ENCODE results near the gene UBA52. TPM values are rescaled to one million over a fixed set of nuclear protein-coding genes. Genes with fewer than 3 reads are reported as not detected.

The UBA52 gene
- total and polyA plus RNA-seq, 10 of the 15 experiments (the other 5 are each of a cell fraction or from before 2014, with no cell fraction given): 1,131 to 2,392 (median 1,645) TPM

DNA sequence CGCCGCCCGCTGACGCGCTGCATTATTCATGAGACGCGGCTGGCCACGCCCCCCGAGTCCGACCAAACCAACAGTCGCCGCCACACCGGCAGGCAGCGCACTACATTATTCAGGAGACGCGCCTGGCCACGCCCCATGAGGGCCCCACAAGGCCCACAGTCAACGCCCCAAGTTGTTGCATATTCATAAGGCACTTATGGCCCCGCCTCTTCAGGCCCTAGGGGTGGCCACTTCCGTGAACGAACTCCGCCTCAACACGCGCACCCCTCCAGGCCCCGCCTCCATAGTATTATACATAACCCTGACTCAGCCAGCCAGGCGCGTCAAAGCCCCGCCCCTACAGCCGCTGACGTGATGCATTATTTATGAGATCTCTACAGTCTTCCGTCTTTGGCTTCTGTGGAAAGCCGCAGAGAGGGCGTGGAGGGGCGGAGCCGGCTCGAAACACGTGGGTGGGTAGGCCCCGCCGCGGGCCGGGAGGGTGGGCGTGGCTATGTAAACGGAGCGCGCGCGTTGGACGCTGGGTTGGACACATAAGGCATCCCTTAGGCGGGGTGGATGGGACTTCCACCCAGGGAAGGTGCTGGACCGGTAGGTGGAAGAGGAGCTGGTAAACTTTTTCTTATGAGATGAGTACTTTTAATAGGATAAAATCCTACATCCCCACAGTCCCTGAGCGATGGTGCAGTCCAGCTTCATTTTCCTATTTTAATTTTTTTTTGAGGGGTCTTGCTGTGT, 49.4 kb upstream of the UBA52 start (continued):
- TF ChIP-seq IRF4 (IDR thresholded peaks at IDR 0.05; ENCODE audit: low read depth, low read length) (no peak), HCFC1 (IDR thresholded peaks at IDR 0.05; ENCODE audit: low read length) (no peak), EP300 (IDR thresholded peaks at IDR 0.05; ENCODE audit: borderline replicate concordance in 1 of 2, control insufficient read depth in 1 of 2, low read depth in 2 of 2, low read length in 2 of 2) (no peak; a peak in 1 of 4 replicates), SMAD1 (IDR thresholded peaks at IDR 0.05; ENCODE audit: low read depth, partially characterized antibody) (no peak), IKZF2 (IDR thresholded peaks at IDR 0.05) (no peak), HDAC2 (IDR thresholded peaks at IDR 0.05) (no peak), POLR2A (IDR thresholded peaks at IDR 0.05; ENCODE audit: low read depth, low read length) (peak; percentile 76), ZNF24 (IDR thresholded peaks at IDR 0.05) (no peak), WRNIP1 (IDR thresholded peaks at IDR 0.05; ENCODE audit: borderline replicate concordance, low read depth, low read length) (no peak), TCF7 (IDR thresholded peaks at IDR 0.05; ENCODE audit: borderline replicate concordance) (no peak), SREBF1 (IDR thresholded peaks at IDR 0.05; ENCODE audit: low read length) (peak; percentile 69), BCL11A (IDR thresholded peaks at IDR 0.05; ENCODE audit: low read depth, low read length) (no peak), ZNF274 (IDR thresholded peaks at IDR 0.05; ENCODE audit: insufficient read depth, insufficient read length) (no peak), CHD1 (IDR thresholded peaks at IDR 0.05; ENCODE audit: low read depth, low read length) (peak; percentile 93; the same call in 1 of the 2 replicates), TCF3 (IDR thresholded peaks at IDR 0.05; ENCODE audit: borderline replicate concordance, insufficient read depth, low read depth, low read length) (no peak), TBL1XR1 (IDR thresholded peaks at IDR 0.05; ENCODE audit: low read depth, low read length) (0 out of 2 replicates have a peak, but pooled peaks have one; percentile 4), MAX (IDR thresholded peaks at IDR 0.05; ENCODE audit: low read depth, low read length) (peak; percentile 58), RAD21 (IDR thresholded peaks at IDR 0.05; ENCODE audit: insufficient read depth, low read depth, low read length) (no peak), RFX5 (IDR thresholded peaks at IDR 0.05; ENCODE audit: low read depth, low read length) (peak; percentile 24; the same call in 1 of the 2 replicates), NR2C1 (IDR thresholded peaks at IDR 0.05) (no peak), SREBF2 (IDR thresholded peaks at IDR 0.05; ENCODE audit: low read length) (no peak), NFXL1 (IDR thresholded peaks at IDR 0.05; ENCODE audit: borderline replicate concordance) (no peak), CREM (IDR thresholded peaks at IDR 0.05; ENCODE audit: low read depth) (peak; percentile 72)
- TF ChIP-seq, protein P1, sequence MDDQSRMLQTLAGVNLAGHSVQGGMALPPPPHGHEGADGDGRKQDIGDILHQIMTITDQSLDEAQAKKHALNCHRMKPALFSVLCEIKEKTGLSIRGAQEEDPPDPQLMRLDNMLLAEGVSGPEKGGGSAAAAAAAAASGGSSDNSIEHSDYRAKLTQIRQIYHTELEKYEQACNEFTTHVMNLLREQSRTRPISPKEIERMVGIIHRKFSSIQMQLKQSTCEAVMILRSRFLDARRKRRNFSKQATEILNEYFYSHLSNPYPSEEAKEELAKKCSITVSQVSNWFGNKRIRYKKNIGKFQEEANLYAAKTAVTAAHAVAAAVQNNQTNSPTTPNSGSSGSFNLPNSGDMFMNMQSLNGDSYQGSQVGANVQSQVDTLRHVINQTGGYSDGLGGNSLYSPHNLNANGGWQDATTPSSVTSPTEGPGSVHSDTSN (IDR thresholded peaks at IDR 0.05; ENCODE audit: insufficient replicate concordance, low read depth, low read length): peak; percentile 64
- TF ChIP-seq, protein P2, sequence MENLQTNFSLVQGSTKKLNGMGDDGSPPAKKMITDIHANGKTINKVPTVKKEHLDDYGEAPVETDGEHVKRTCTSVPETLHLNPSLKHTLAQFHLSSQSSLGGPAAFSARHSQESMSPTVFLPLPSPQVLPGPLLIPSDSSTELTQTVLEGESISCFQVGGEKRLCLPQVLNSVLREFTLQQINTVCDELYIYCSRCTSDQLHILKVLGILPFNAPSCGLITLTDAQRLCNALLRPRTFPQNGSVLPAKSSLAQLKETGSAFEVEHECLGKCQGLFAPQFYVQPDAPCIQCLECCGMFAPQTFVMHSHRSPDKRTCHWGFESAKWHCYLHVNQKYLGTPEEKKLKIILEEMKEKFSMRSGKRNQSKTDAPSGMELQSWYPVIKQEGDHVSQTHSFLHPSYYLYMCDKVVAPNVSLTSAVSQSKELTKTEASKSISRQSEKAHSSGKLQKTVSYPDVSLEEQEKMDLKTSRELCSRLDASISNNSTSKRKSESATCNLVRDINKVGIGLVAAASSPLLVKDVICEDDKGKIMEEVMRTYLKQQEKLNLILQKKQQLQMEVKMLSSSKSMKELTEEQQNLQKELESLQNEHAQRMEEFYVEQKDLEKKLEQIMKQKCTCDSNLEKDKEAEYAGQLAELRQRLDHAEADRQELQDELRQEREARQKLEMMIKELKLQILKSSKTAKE (IDR thresholded peaks at IDR 0.05; ENCODE audit: low read depth, poor library complexity, severe bottlenecking): no peak
- TF ChIP-seq, protein P3, sequence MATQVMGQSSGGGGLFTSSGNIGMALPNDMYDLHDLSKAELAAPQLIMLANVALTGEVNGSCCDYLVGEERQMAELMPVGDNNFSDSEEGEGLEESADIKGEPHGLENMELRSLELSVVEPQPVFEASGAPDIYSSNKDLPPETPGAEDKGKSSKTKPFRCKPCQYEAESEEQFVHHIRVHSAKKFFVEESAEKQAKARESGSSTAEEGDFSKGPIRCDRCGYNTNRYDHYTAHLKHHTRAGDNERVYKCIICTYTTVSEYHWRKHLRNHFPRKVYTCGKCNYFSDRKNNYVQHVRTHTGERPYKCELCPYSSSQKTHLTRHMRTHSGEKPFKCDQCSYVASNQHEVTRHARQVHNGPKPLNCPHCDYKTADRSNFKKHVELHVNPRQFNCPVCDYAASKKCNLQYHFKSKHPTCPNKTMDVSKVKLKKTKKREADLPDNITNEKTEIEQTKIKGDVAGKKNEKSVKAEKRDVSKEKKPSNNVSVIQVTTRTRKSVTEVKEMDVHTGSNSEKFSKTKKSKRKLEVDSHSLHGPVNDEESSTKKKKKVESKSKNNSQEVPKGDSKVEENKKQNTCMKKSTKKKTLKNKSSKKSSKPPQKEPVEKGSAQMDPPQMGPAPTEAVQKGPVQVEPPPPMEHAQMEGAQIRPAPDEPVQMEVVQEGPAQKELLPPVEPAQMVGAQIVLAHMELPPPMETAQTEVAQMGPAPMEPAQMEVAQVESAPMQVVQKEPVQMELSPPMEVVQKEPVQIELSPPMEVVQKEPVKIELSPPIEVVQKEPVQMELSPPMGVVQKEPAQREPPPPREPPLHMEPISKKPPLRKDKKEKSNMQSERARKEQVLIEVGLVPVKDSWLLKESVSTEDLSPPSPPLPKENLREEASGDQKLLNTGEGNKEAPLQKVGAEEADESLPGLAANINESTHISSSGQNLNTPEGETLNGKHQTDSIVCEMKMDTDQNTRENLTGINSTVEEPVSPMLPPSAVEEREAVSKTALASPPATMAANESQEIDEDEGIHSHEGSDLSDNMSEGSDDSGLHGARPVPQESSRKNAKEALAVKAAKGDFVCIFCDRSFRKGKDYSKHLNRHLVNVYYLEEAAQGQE (IDR thresholded peaks at IDR 0.05; ENCODE audit: low read depth, low read length): no peak
